Measurements from ENCODE around the gene OVCH1.

GRCh38 chr12:29455087-29455486, 42.4 kb downstream of the OVCH1 start:
- TF ChIP-seq CTCF (IDR thresholded peaks at IDR 0.05): no peak
- TF ChIP-seq POLR2A (IDR thresholded peaks at IDR 0.05): no peak
- TF ChIP-seq POLR2AphosphoS5 (IDR thresholded peaks at IDR 0.05; ENCODE audit: insufficient read depth in 1 of 2, low read depth in 1 of 2): no peak
